Measurements from ENCODE around the gene FUZ. TPM values are rescaled to one million over a fixed set of nuclear protein-coding genes. Genes with fewer than 3 reads are reported as not detected.

Gene FUZ
- total RNA-seq, 1 donor from 2014 or later, result 25.8 TPM

GRCh38 chr19:49837425-49837824, 24.3 kb upstream of the FUZ start:
- Mint-ChIP-seq H3K27ac (no peak overlapping the region), H3K9me3 (no peaks in the 10 kb centered on the region), H3K4me3 (no peak overlapping the region), H3K27me3 (ENCODE audit: low read depth) (no peaks in the 10 kb centered on the region), H3K4me1 (no peaks in the 10 kb centered on the region), H3K36me3 (peaks cover 45% of the 10 kb centered on the region)
- no peak for DNase-seq (ENCODE audit: low spot score in 2 of 2, unreplicated experiment in 2 of 2)
- TF ChIP-seq CTCF (IDR thresholded peaks at IDR 0.05; ENCODE audit: unreplicated experiment), result no peak

- no peak overlapping the region for H3K4me3 Mint-ChIP-seq
- H3K4me1 Mint-ChIP-seq, result no peaks in the 10 kb centered on the region
- no peak overlapping the region for H3K27ac Mint-ChIP-seq
- no peak for TF ChIP-seq CTCF (IDR thresholded peaks at IDR 0.05; ENCODE audit: unreplicated experiment)
- no peaks in the 10 kb centered on the region for H3K9me3 Mint-ChIP-seq
- no peak for DNase-seq (ENCODE audit: low spot score in 2 of 2, unreplicated experiment in 2 of 2)
- no peaks in the 10 kb centered on the region for H3K27me3 Mint-ChIP-seq (ENCODE audit: low read depth)
- H3K36me3 Mint-ChIP-seq, result peaks cover 47% of the 10 kb centered on the region
Measured at GRCh38 chr19:49837009-49837310, 23.9 kb upstream of the FUZ start.

GRCh38 chr19:49836176-49837008, 23.3 kb upstream of the FUZ start:
- no peak overlapping the region for H3K27ac Mint-ChIP-seq
- peaks cover 47% of the 10 kb centered on the region for H3K36me3 Mint-ChIP-seq

GRCh38 chr19:49835562-49835961, 22.5 kb upstream of the FUZ start:
- Mint-ChIP-seq H3K9me3 (no peaks in the 10 kb centered on the region), H3K36me3 (peaks cover 44% of the 10 kb centered on the region), H3K4me1 (no peaks in the 10 kb centered on the region), H3K27me3 (ENCODE audit: low read depth) (no peaks in the 10 kb centered on the region), H3K4me3 (no peak overlapping the region), H3K27ac (no peak overlapping the region)
- DNase-seq (ENCODE audit: low spot score in 2 of 2, unreplicated experiment in 2 of 2), result no peak
- no peak for TF ChIP-seq CTCF (IDR thresholded peaks at IDR 0.05; ENCODE audit: unreplicated experiment)

More at GRCh38 chr19:49836176-49837008, 23.3 kb upstream of the FUZ start:
- DNase-seq (ENCODE audit: low spot score in 2 of 2, unreplicated experiment in 2 of 2), result no peak
- Mint-ChIP-seq H3K9me3 (no peaks in the 10 kb centered on the region), H3K4me1 (no peaks in the 10 kb centered on the region), H3K4me3 (no peak overlapping the region), H3K27me3 (ENCODE audit: low read depth) (no peaks in the 10 kb centered on the region)
- TF ChIP-seq CTCF (IDR thresholded peaks at IDR 0.05; ENCODE audit: unreplicated experiment), result no peak

GRCh38 chr19:49833599-49833998, 20.5 kb upstream of the FUZ start:
- no peak for TF ChIP-seq CTCF (IDR thresholded peaks at IDR 0.05; ENCODE audit: unreplicated experiment)
- no peaks in the 10 kb centered on the region for H3K27me3 Mint-ChIP-seq (ENCODE audit: low read depth)
- no peaks in the 10 kb centered on the region for H3K9me3 Mint-ChIP-seq
- H3K4me3 Mint-ChIP-seq, result no peak overlapping the region
- H3K27ac Mint-ChIP-seq, result no peak overlapping the region
- peaks cover 26% of the 10 kb centered on the region for H3K36me3 Mint-ChIP-seq
- H3K4me1 Mint-ChIP-seq, result no peaks in the 10 kb centered on the region
- DNase-seq (ENCODE audit: low spot score in 2 of 2, unreplicated experiment in 2 of 2), result no peak

Data from mesothelial cell of epicardium (in vitro differentiated cells).